ENCODE data around the gene OR2S2.
A peak's percentile ranks its signal among the peaks of the same experiment; 100 is the strongest.

OR2S2 gene

DNA sequence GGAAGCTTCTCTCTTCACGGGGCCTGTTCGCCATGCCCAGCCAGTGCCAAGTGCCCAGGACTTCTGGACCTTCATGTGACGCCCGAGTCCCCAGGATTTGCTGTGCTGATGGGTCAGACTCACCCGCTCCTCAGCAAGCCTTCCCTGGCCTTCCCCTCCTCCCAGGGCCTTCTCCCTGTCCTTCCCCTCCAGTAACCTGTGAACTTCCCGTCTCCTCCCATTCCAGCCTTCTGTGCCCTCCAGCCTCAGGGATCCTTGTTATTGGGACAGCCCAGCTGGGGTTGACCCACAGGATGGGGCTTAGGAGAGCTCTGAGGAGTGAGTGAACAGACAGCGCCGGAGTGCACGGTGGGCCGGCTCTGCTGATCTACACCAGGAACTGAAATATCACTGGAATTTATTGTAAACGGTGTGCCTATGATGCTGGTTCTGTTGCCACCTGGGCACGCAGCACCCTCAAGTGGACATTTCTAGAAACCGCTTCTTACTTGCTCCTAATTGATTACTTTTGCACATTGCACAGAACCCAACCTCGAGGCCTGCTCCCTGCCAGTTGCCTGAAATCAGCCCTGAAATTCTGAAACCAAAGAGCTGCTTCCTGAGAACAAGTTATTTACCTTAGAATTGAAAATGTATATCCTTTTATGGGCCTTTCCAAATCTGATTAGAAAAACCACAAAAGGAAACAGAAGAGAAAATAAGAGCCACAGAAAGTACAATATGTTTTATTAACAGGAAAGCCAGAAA lies 47.2 kb downstream of the OR2S2 start:
- Histone ChIP-seq H3K9ac (no peak overlapping the region), H3K4me3 (no peak overlapping the region), H3K36me3 (no peaks in the 10 kb centered on the region), H4K20me1 (no peaks in the 10 kb centered on the region), H3K9me3 (replicated peaks in 1 of 11) (peaks cover 0 to 4% (median 0%) of the 10 kb centered on the region in 11 experiments; a peak in 2 of 22 replicates), H3K27me3 (no peaks in the 10 kb centered on the region), H3K4me1 (peaks cover 45 to 59% (median 55%) of the 10 kb centered on the region in 10 experiments), H3K4me2 (peak overlapping the region; percentile 6 to 83 (median 53); a peak in 20 of 22 replicates), H3K27ac (peak overlapping the region in 3 of 11 experiments; percentile 18 to 26 (median 22); a peak in 4 of 22 replicates)
- no peak for TF ChIP-seq Cebpa-rat (IDR thresholded peaks at IDR 0.05)

DNA sequence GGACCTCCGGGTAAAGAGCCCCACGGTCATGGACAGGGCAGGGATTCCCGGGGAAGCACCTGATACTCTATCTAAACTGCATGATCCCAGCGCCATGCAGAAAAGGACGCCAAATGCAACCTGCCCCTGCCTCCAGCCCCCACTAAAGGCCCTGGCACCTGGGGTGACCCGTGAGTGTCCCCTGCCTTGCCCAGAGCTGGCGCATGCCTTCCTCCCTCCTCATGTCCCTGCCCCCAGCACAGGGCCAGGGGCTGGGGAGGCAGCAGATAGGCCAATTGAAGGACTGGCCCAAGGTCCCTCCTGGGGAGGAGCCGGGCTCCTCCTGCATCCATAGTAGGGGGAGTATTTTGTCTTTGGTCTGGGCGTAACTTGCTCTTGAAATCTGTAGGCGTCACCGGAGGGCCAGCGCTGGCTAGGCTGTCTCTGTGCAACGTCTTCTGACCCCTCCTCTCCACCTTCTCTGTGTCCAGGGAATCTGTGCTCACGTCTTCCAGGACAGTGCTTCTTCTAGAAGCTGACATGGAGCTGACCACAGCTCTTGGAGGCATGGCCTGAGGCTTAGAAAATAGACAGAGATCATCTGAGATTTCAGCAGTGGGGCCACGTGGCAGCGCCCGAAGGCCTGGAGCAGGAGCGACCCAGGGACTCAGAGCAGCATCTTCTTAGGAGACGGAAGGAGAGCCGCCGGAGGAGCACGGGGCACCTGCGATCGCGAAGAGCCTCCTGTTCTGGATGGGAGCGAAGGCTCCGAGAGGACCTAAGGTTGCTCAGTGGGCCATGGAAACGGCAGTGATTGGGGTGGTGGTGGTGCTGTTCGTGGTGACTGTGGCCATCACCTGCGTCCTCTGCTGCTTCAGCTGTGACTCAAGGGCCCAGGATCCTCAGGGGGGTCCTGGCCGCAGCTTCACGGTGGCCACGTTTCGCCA lies 48.0 kb downstream of the OR2S2 start:
- H3K4me2 ChIP-seq, result peak overlapping the region; percentile 24 to 89 (median 81)
- H3K4me1 ChIP-seq, result peaks cover 45 to 66% (median 55%) of the 10 kb centered on the region in 10 experiments
- peaks cover 0 to 4% (median 0%) of the 10 kb centered on the region in 11 experiments; a peak in 2 of 22 replicates for H3K9me3 ChIP-seq (replicated peaks in 1 of 11)
- no peaks in the 10 kb centered on the region for H3K27me3 ChIP-seq
- no peaks in the 10 kb centered on the region for H3K36me3 ChIP-seq
- peak overlapping the region in 3 of 11 experiments; percentile 18 to 26 (median 22); a peak in 3 of 22 replicates for H3K27ac ChIP-seq
- no peak overlapping the region for H3K4me3 ChIP-seq
- no peaks in the 10 kb centered on the region for H4K20me1 ChIP-seq
- H3K9ac ChIP-seq, result no peak overlapping the region
- no peak for TF ChIP-seq Cebpa-rat (IDR thresholded peaks at IDR 0.05)

DNA sequence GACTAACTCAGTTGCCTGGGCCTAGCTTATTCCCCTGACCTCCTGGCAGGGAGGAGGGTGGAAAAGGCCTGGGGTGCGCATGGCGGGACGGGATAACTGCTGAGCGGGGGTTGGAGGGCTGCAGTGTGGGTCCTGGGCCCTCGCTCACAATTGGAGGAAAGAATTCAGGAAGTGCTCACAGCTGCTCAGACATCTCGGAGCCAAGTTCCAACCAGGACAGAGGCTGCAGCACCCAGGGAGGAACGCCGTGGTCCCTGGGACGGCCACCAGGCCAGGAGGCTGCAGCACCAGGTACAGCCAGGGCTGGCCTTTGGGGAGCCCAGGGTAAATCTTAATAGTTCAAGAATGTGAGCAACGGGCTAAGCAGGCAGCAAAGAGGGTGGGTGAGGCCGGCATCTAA lies 48.7 kb downstream of the OR2S2 start, which contains the start of gene SPAAR:
Gene SPAAR, plus strand, starts transcription at position 217 of the 400 bp plus-strand sequence. CDS start 974 bp downstream, outside the sequence.
- H3K9me3 ChIP-seq (replicated peaks in 1 of 11), result peaks cover 0 to 3% (median 0%) of the 10 kb centered on the region in 11 experiments; a peak in 2 of 22 replicates
- H3K27me3 ChIP-seq, result no peaks in the 10 kb centered on the region
- H3K9ac ChIP-seq, result peak within 1 kb of the TSS in 6 of 11 experiments; percentile 19 to 61 (median 46); a peak in 10 of 22 replicates
- no peaks in the 10 kb centered on the region for H3K36me3 ChIP-seq
- H4K20me1 ChIP-seq, result no peaks in the 10 kb centered on the region
- TF ChIP-seq Cebpa-rat (IDR thresholded peaks at IDR 0.05), result no peak
- H3K4me2 ChIP-seq, result peak within 1 kb of the TSS; percentile 56 to 89 (median 81)
- H3K27ac ChIP-seq, result peak within 1 kb of the TSS in 9 of 11 experiments; percentile 18 to 80 (median 74); a peak in 17 of 22 replicates
- no peak within 1 kb of the TSS for H3K4me3 ChIP-seq
- H3K4me1 ChIP-seq, result peaks cover 45 to 66% (median 56%) of the 10 kb centered on the region in 10 experiments

DNA sequence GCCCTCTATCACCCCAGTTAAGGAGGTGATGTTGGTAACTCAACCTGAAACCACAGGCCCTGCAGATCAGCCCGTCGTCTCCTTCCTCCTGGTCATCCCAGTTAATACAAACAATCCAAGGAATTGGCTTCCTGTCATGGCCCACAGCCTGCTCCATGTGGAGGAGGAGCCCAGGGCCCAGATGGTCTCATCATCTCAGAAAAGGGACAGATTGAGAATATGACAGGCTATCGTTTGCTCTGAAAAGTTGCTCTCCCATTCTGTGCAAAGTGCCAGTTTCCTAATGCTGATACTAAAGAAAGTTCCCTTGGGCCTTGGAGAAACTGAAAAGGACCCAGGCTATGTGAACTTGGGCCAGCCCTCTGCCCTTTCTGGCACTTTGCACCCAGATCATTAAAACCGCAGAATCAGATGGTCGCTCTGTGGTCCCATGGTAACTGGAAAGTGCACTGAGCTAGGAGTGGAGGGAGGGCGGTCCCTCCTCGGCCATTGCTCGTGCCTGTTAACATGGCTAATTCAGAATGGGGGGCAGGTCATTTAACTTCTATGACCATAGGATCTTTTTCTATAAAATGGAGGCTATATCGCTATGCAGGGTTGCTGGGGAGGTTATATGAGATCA lies 49.3 kb downstream of the OR2S2 start:
- no peaks in the 10 kb centered on the region for H3K27me3 ChIP-seq
- H3K4me3 ChIP-seq, result no peak overlapping the region
- H4K20me1 ChIP-seq, result no peaks in the 10 kb centered on the region
- H3K36me3 ChIP-seq, result no peaks in the 10 kb centered on the region
- peak overlapping the region in 6 of 11 experiments; percentile 19 to 61 (median 46); a peak in 10 of 22 replicates for H3K9ac ChIP-seq
- peak overlapping the region in 9 of 11 experiments; percentile 18 to 80 (median 74); a peak in 17 of 22 replicates for H3K27ac ChIP-seq
- no peaks in the 10 kb centered on the region for H3K9me3 ChIP-seq (replicated peaks in 1 of 11)
- H3K4me1 ChIP-seq, result peaks cover 45 to 66% (median 56%) of the 10 kb centered on the region in 10 experiments
- peak overlapping the region; percentile 56 to 89 (median 81) for H3K4me2 ChIP-seq
- TF ChIP-seq Cebpa-rat (IDR thresholded peaks at IDR 0.05), result no peak

DNA sequence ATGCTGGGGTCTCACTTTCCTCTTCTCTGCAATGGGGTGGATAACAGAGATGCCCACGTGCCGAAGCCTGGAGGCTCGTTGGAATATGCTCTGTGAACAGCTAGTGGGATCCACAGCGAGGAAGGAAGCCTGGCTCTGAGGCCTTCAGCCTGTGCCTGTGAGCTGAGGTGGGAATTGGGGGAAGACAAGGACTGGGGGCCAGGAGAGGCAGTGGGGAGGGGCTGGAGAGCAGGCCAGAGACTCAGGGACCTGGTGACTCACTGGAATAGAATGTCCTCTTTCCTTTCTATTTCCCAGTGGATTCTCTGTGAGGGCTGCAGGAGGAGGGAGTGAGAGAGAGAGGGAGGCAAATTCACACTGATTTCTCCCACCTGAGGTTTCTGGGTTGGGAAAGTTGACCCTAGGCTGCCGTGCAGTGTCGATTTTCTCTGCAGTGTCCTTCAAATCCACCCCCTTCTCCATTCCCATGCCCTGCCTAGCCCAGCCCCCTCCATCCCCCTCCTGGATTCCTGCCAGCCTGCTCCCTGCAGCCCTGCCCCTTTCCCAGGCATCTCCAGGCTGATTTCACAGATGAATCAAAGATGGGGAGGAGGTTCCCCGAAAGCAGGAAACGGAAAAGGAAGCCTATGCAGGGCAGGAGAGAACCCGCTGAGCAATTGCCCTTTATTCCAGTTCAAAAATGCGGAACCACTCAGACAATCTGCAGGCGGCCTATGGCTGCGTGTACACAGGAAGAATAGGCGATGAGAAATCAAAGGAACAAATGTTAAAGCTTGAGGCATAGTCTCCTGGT lies 50.0 kb downstream of the OR2S2 start:
- H3K4me3 ChIP-seq, result peak overlapping the region in 1 of 10 experiments; percentile 12; a peak in 1 of 20 replicates
- peak overlapping the region in 9 of 11 experiments; percentile 18 to 80 (median 74); a peak in 16 of 22 replicates for H3K27ac ChIP-seq
- H3K36me3 ChIP-seq, result no peaks in the 10 kb centered on the region
- peaks cover 45 to 66% (median 56%) of the 10 kb centered on the region in 10 experiments for H3K4me1 ChIP-seq
- TF ChIP-seq Cebpa-rat (IDR thresholded peaks at IDR 0.05), result no peak
- peak overlapping the region; percentile 56 to 89 (median 81) for H3K4me2 ChIP-seq
- H3K9me3 ChIP-seq (replicated peaks in 1 of 11), result no peaks in the 10 kb centered on the region
- no peaks in the 10 kb centered on the region for H3K27me3 ChIP-seq
- H4K20me1 ChIP-seq, result no peaks in the 10 kb centered on the region
- H3K9ac ChIP-seq, result peak overlapping the region in 6 of 11 experiments; percentile 19 to 61 (median 46); a peak in 10 of 22 replicates
